GM12873 (cell line): Measurements from ENCODE around the gene VPS4A.

Experiments
- TF ChIP-seq, protein P1 (sequence below): IDR thresholded peaks from 2 replicates; pipeline ENCODE4 v1.5.1; 2012; ENCODE audit warnings: low read depth, mild to moderate bottlenecking, moderate library complexity, low read length, control low read depth; ENCODE audit not compliant: insufficient read depth; ENCODE audit errors: missing control alignments

The VPS4A gene

DNA sequence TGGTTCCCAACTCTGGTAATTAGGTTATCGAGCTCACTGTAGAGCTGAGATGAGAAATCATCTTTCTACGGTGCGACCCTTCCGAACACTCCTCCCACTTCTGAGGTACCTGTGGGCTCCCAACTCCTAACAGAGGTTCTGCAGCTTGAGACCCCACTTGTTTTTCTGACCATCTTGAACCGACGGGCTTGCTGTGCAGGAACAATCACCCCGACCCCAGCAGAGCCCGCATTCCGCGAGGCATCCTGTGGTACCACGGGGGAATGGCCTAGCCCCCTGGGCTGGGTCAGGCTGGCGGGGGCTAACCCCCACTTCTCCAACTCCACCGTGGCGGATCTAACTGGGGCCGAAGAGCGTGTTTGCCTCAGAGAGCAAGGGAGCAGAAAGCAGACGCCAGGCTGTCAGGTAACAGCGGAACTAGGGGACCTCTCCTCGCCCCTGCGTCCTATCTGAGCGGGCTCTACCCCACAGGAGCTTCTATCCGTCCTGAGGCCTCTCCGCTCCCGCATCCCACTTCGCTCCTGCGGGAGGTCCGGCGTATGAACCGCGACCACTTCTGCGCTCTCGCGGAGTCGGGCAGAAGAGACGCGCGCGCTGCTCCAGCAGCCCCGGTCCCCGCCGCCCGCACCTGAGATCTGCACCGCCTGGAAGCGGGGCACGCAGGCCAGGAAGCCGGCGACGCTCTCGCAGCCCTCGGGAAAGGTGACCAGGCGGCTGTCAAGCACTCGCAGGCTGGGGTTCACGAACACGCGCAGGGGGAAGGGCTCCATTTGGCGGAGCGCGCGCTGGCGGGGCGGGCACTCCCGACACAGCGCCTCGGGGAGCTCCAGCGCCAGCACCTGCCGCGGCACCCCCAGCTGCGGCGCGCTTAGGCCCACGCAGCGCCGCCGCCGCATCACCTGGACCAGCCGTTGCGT is 18.5 kb downstream of the VPS4A start:
- TF ChIP-seq, protein P1, sequence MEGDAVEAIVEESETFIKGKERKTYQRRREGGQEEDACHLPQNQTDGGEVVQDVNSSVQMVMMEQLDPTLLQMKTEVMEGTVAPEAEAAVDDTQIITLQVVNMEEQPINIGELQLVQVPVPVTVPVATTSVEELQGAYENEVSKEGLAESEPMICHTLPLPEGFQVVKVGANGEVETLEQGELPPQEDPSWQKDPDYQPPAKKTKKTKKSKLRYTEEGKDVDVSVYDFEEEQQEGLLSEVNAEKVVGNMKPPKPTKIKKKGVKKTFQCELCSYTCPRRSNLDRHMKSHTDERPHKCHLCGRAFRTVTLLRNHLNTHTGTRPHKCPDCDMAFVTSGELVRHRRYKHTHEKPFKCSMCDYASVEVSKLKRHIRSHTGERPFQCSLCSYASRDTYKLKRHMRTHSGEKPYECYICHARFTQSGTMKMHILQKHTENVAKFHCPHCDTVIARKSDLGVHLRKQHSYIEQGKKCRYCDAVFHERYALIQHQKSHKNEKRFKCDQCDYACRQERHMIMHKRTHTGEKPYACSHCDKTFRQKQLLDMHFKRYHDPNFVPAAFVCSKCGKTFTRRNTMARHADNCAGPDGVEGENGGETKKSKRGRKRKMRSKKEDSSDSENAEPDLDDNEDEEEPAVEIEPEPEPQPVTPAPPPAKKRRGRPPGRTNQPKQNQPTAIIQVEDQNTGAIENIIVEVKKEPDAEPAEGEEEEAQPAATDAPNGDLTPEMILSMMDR, result no peak

DNA sequence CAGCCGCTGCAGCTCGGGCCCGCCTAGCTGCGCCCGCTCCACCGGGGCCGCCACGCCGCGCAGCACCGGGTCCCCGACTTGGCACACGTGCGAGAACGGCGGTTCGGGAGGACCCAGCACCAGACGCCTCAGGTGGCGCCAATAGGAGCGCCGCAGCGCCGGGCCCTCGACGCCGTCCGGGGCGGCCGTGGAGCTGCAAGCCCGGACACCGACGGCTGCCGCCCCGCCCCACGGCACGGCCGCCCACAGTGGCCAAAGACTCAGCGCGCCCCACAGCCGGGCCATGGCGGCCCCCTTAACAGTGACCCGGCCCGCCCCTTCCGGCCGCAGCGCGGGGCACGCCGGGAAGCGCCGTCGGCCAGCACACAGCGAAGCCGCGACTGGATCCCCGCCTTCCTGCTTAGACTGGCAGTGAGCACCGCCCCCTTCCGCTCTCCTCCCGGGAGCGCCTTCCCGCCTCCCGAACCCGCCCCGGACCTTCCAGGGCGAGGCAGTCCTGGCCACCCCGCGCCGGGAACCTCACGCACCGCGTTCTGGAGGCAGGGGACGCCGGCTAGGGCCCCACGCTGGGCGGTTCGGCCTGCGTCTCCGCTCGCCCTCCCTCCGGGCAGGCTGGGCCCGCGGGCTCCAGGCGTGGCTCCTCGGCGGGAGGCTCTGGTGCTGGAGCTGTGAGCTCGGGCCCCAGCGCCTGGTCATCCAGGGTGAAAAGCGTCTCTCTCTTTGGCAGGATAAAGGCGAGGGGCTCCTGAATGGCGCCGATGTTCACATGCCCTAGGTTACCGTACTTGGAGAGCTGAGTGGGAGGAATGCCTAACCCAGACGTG is 19.3 kb downstream of the VPS4A start, which contains the start of gene PDF:
PDF (minus strand) TSS at position 303 of the 824 bp plus-strand sequence; CDS start at position 285, 18 bp downstream.
- TF ChIP-seq, protein P1, result no peak

DNA sequence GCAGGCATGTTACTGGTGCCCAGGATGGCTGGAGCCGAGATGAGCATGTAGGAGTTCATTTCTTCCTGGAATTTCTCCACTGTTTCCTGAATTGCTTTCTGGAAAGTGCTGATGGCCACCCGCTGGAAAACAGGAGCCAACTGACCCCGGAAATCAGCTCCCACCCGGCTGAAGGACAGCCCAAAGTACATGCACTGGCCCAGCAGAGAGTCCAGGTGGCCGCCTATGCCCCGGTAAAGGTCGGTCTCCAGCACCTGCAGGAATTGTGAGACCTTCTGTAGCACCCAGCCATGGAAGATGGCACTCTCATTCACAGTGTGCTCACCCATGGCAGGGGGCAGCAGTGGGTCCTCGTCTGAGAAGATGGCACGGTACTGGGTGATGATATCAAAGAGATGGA is 23.5 kb downstream of the VPS4A start:
- TF ChIP-seq, protein P1, result no peak

DNA sequence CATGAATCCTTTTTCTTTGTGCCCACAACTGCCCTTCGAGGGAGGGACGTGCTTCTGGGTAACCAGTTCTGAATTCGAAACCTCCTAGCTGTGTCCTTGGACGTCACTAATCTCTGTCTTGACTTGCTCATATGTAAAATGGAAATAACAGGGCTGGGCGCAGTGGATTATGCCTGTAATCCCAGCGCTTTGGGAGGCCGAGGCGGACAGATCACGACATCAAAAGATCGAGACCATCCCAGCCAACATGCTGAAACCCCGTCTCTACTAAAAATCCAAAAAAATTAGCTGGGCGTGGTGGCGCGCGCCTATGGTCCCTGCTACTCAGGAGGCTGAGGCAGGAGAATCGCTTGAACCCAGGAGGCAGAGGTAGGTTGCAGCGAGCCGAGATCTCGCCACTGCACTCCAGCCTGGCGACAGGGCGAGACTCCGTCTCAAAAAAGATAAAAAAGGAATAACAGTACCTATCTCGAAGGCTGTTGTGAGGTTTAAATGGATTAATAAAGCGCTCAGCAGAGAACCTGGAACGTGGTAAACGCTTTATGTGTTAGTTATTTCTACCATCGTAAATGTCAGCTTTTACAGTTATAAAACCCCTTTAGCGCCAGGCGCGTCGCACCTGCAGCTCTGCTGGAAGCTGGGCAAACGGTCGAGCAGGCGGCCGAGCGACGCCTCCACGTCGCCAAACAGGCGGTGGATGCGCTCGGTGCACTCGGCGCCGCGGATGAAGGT is 27.6 kb downstream of the VPS4A start:
- TF ChIP-seq, protein P1, result no peak

DNA sequence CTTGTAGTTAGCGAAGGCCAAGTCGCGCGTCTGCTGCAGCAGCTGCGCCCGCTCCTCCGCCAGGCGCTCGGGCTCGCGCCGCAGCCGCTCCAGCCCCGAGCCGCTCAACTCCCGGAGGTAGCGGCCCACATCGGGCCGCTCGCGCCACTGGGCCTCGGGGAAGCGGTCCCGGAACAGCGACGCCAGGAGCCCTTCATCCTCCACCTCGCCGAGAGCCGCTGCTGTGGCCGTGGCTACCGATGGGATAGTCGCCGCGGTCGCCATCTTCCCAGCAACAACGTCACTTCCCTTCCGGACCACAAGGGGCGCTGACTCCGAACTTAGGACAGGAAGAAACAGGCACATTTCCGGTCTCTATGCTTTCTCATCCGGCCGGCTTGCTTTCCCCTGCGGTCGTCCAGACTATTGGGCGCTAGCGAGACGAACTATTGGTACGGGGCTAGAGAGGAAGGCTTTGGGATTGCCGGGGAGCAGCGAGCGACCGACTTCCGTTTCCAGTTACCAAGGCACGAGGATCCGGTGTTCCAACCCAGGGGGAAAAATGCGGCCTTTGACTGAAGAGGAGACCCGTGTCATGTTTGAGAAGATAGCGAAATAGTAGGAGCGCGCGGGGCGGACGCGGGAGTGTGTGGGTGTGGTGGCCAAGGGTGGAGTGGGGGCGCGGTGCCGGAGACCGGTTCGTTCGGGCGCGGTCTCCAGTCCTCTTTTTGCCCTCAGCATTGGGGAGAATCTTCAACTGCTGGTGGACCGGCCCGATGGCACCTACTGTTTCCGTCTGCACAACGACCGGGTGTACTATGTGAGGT is 28.3 kb downstream of the VPS4A start, which contains the start of the genes COG8 and NIP7:
COG8 (minus strand) TSS at position 276 of the 806 bp plus-strand sequence; CDS start at position 264, 12 bp downstream.
NIP7 (plus strand) TSS at position 484 of the 806 bp plus-strand sequence; CDS start at position 542, 58 bp downstream.
- TF ChIP-seq, protein P1, result peak; percentile 86

DNA sequence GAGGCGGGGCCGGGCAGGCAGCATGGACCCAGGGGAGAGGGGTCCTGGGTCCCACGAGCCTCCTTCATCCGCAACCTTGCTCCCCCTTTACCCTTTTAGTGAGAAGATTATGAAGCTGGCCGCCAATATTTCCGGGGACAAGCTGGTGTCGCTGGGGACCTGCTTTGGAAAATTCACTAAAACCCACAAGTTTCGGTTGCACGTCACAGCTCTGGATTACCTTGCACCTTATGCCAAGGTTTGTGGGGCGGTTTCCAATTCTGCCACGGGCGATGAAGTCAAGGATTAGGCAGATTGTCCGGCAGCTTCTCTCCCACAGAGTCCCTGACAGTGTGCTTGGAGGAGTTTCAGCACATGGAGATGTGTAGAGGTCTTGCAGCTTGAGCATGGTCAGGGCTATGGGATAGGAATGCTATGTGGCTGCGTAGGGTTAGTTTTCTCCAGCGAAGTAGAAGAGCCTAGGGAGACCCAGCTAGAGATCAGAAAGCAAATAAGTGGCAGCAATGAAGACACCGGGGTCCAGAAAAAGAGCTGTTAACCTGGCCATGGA is 29.0 kb downstream of the VPS4A start:
- TF ChIP-seq, protein P1, result no peak
